LNCAP (cell line): ENCODE data around the gene DCTN5.

Experiments used
- CTCF ChIP-seq: fragments of 450-650 bp; IDR thresholded peaks from 2 replicates; pipeline ENCODE4 v1.5.1; 2017; ENCODE audit warnings: mild to moderate bottlenecking

Gene DCTN5

DNA sequence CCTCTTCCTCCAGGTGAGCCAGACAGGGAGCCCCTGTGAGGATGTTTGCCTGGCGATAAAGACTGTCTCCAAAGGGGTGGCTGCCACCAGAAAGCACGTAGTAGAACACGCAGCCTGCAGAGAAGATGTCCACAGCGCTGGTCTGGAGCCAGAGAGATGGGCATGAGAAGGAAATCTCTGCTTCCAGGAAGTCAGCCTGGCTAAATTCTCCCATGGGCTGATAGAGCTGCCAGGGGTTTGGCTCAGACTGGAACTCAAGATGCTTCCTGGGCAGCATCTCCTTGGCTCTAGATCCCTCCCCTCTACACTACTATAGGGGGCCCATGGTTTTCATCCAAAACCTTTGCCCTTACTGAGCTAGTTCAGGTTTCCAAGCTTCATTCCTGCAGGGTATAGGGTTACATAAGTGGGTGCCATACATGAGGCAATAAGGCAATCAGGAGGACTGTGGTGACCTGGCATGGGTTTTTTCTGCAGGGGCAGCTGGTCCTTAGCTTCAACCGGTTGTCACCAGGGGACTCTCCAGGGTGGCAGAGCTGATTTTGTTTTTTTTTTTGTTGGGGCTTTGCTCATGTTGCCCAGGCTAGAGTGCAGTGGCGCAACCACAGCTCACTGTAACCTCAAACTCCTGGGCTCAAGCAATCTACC, 51.0 kb downstream of the DCTN5 start:
- TF ChIP-seq CTCF: no peak

DNA sequence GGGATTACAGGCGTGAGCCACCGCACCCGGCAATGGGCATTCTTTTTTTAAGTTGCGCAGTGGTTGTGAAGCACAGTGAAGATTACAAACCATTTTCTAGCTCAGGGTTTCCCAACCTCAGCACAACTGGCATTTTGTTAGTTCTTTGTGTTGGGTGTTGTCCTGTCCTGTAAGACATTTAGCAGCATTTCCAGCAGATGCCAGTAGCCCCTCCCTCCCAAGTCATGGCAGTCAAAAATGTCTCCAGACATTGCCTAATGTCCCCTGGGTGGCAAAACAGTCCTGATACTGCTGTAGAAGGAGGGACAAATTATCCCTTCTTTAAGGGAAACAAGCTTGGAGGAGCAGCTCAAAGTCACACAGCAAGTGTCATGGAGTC, 53.0 kb downstream of the DCTN5 start:
- no peak for TF ChIP-seq CTCF

DNA sequence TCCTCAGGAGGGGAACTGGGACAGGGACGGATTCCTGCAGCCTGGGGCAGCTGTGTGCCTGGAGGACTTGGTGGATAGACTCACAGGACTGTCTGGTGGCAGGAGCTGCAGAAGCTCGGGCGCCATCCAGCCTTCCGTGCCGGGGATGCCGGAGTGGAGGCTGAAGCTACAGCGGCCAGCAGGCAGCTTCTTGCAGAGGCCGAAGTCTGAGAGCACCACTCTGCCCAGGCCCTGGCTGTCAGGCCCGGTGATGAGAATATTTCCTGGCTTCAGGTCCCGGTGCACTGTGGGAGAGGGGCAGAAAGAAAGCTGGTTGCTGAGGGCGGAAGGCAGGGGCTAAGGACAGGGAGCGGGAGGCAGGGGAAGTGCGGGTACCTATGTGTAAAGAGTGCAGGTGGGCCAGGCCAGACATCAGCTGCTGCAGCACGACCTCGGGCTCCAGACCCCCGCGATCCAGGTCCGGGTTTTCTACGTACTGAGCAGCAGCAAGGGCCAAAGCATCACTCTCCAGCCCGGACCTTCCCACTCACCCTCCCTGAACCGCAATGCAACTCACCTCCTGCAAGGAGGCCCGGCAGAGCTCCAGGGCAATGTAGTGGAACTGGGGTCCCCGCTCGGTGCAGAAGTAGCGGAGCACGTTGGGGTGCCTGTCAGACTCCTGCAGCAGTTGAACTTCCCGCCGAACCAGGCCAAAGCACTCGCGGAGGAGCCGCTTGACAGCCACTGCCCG, 53.5 kb downstream of the DCTN5 start:
- no peak for TF ChIP-seq CTCF

GRCh38 chr16:23695756-23696155, 54.5 kb downstream of the DCTN5 start:
- TF ChIP-seq CTCF: no peak

DNA sequence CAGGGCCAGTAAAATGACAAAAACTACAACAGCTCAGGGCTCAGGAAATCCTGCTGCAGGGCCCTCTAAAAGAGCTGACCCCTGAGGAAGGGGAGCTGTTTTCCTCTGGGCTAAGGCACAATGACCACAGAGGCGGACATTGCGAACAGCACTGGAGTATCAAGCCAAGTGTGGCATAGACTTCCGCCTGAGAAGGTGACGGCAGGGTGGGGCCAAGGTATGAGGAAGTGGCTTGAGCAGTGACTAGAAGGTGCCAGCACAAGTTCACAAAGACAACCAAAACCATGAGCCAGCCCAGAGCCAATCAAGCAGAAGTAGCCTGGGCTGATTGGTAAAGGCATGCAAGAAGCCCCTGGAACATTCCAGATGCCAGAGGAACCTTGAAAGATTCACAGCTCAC, 57.8 kb downstream of the DCTN5 start:
- TF ChIP-seq CTCF: no peak

- TF ChIP-seq CTCF: no peak
Measured at GRCh38 chr16:23700093-23700492, 58.8 kb downstream of the DCTN5 start.

GRCh38 chr16:23700509-23700908, 59.2 kb downstream of the DCTN5 start:
- TF ChIP-seq CTCF: no peak
